OCI-M1 (cell line): ENCODE results near the gene CDH19.
"Not testable (repeated sequence)": the region's sequence is repeated elsewhere in the genome, so short reads cannot be mapped to it uniquely, and the experiment has no call there.

Experiments used
- DNase-seq: peaks from one replicate; lab custom pipeline; 2025; lab: John Stamatoyannopoulos, UW

CDH19 gene

GRCh38 chr18:66562279-66562678 is 41.6 kb downstream of the CDH19 start:
- no peak for DNase-seq

GRCh38 chr18:66560094-66560493 is 43.8 kb downstream of the CDH19 start:
- DNase-seq: peak; percentile 61

GRCh38 chr18:66558773-66559172 is 45.1 kb downstream of the CDH19 start:
- DNase-seq: no peak

- DNase-seq: no peak
Observed at GRCh38 chr18:66557091-66557490, 46.8 kb downstream of the CDH19 start.

GRCh38 chr18:66555585-66555984 is 48.3 kb downstream of the CDH19 start:
- no peak for DNase-seq

- no peak for DNase-seq
Observed at GRCh38 chr18:66553824-66554223, 50.1 kb downstream of the CDH19 start.

- no peak for DNase-seq
Observed at GRCh38 chr18:66550366-66550765, 53.5 kb downstream of the CDH19 start.

GRCh38 chr18:66548747-66549146 is 55.1 kb downstream of the CDH19 start:
- peak; percentile 37 for DNase-seq

GRCh38 chr18:66534110-66534509 is 69.8 kb downstream of the CDH19 start:
- DNase-seq: no peak

GRCh38 chr18:66533693-66534092 is 70.2 kb downstream of the CDH19 start:
- peak; percentile 26 for DNase-seq

GRCh38 chr18:66523219-66523991 is 80.5 kb downstream of the CDH19 start:
- peak; percentile 30 for DNase-seq

- no peak for DNase-seq
Observed at GRCh38 chr18:66513996-66514395, 89.9 kb downstream of the CDH19 start.

- peak; percentile 37 for DNase-seq
Observed at GRCh38 chr18:66511792-66512191, 92.1 kb downstream of the CDH19 start.

GRCh38 chr18:66511289-66511688 is 92.6 kb downstream of the CDH19 start:
- no peak for DNase-seq

GRCh38 chr18:66510357-66511045 is 93.4 kb downstream of the CDH19 start:
- DNase-seq: no peak

GRCh38 chr18:66508937-66509336 is 95.0 kb downstream of the CDH19 start:
- no peak for DNase-seq

GRCh38 chr18:66506178-66506577 is 97.7 kb downstream of the CDH19 start:
- no peak for DNase-seq

GRCh38 chr18:66497351-66497750 is 106.5 kb downstream of the CDH19 start:
- no peak for DNase-seq

- DNase-seq: peak; percentile 86
Observed at GRCh38 chr18:66495844-66496243, 108.0 kb downstream of the CDH19 start.

- no peak for DNase-seq
Observed at GRCh38 chr18:66473882-66474281, 130.0 kb downstream of the CDH19 start.

- DNase-seq: not testable (repeated sequence)
Observed at GRCh38 chr18:66466184-66466583, 137.7 kb downstream of the CDH19 start.

- peak; percentile 56 for DNase-seq
Observed at GRCh38 chr18:66461344-66461743, 142.5 kb downstream of the CDH19 start.

- DNase-seq: no peak
Observed at GRCh38 chr18:66457245-66457644, 146.6 kb downstream of the CDH19 start.
